NCI-H2081 treated with DMSO at 0.1 percent for 48 hours (cell line): ENCODE results near the gene MIA.
"Not testable (repeated sequence)": the region's sequence is repeated elsewhere in the genome, so short reads cannot be mapped to it uniquely, and the experiment has no call there.

Experiments
- DNase-seq: peaks from one replicate; lab custom pipeline; 2025; lab: John Stamatoyannopoulos, UW

MIA gene

DNA sequence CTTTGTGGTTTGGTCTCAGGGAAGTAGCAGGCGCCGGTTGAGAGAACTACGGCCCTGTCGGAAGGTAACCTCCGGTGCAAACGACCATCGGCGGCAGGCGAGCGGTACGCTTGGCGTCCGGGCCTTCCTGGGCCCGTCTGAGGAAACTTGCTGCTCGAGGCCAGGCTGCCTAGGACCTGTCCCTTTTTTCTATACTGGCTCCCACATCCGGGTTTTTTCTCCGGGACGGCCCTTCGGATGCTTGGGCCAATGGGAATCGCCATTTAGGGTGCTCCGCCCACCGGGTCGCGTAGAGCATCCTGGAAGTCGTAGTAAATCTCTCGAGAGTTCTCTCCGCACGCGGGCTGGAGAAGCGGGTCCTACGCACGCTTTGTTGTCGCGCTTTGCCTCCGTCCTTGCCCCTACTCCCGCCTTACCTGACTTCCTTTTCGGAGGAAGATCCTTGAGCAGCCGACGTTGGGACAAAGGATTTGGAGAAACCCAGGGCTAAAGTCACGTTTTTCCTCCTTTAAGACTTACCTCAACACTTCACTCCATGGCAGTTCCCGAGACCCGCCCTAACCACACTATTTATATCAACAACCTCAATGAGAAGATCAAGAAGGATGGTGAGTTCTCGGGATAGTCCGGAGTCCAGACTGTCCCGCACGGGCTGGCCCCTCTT is 24.3 kb upstream of the MIA start, which contains the start of gene SNRPA:
TSS of gene SNRPA (plus strand) at position 330 of the 664 bp plus-strand sequence. CDS start at position 536, 206 bp downstream.
- DNase-seq: peak; percentile 95

DNA sequence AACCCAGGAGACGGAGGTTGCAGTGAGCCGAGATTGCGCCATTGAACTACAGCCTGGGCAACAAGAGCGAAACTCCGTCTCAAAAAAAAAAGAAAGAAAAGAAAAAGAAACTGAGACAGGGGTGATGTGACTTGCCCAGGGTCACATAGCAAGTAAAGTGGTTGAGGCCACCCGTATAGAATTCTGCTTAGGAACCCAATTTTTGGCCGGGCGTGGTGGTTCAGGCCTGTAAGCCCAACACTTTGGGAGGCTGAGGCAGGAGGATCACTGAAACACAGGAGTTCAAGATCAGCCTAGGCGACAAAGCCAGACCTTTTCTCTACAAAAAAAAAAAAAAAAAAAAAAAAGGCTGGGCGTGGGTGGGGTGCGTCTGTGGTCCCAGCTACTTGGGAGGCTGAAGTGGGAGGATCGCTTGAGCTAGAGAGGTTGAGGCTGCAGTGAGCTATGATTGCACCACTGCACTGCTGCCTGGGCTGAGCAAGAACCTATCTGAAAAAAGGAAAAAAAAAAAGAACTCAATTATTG is 23.0 kb upstream of the MIA start:
- DNase-seq: no peak

DNA sequence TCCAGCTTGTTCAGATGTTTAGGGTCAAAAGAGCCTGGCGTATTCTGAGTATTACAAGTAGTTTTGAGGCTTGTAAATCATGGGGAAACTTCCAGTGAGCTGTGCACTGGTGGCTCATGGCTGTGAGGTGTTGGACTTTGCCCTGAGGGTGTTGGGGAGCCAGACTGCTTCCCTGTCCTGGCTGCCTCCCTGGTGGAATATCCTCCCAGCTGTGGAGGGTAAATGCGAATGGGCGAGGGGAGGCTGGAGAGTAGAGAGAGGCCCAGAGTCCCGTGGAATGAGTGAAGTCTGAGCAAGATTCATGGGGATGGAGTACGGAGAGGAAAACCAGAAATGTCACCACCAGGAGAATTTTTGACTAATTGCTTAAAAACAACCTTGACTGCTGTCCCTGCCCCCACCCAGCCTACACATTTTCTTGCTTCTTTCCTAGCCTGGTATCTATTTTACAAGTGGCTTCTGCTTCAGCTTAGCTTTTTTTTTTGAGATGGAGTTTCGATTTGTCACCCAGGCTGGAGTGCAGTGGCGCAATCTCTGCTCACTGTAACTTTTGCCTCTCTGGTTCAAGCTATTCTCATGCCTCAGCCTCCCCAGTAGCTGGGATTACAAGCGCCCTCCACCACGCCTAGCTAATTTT is 20.6 kb upstream of the MIA start:
- no peak for DNase-seq

DNA sequence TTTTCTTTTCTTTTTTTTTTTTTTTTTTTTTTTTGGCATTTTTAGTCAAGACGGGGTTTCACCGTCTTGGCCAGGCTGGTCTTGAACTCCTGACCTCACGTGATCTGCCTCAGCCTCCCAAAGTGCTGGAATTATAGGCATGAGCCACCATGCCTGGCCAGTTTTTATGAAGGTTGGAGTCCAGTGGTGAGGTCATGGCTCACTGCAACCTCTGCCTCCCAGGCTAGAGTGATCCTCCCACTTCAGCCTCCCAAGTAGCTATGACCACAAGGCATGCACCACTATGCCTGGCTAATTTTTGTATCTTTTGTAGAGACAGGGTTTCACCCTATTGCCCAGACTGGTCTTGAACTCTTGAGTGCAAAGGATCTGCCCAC is 20.1 kb upstream of the MIA start:
- DNase-seq: no peak

DNA sequence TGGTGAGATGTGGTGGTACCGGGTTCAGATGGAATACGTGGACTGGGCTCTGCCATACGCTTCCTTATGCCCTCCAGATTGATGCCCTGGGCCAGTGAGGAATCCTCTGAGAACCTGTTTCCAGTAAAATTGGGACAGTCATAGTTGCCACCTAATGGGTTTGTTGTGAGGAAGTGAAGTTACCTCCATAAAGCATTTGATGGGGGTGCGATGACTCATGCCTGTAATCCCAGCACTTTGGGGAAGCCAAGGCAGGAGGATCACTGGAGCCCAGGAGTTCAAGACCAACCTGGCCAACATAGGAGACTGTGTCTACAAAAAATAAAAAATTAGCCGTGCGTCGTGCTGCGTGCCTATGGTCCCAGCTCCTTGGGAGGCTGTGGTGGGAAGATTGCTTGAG is 19.5 kb upstream of the MIA start:
- no peak for DNase-seq

DNA sequence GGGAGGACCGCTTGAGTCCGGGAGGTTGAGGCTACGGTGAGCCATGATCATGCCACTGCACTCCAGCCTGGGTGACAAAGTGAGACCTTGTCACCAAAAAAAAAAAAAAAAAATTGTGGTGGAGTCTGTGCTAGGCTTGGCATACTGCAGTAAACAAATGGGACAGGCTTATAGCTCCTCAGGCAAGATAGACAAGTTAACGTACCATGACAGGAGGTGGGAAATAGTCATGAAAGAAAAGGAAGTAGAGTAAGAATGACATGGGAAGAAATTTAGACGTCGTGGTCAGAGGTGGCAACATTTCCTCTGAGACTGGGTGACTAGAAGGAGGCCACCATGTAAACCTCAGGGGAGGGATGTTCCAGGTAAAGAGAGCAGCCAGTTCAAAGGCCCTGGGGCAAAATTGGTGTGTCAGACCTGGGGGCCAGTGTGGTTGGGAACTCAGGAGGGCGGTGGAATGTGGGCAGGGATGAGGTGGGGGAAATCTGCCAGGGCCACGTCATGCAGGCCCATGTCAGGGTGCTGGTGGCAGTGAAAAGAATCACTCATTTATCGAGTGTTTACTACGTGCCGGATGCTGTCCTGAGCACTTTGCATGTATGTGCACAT is 18.7 kb upstream of the MIA start:
- no peak for DNase-seq

DNA sequence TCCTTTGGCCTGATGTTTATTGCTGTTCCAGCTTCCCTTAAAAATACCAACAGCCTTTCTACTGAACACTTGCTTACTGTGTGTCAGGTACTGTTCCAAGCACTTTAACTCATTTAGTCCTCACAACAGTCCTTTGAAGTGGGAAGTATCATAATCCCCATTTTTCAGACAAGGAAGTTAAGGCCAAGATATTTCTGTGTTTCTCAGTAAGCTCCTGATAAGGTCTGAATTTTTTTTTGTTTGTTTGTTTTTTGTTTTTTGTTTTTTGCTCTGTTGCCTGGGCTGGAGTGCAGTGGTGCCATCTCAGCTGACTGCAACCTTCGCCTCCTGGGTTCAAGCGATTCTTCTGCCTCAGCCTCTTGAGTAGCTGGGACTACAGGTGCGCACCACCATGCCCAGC is 16.8 kb upstream of the MIA start:
- no peak for DNase-seq

DNA sequence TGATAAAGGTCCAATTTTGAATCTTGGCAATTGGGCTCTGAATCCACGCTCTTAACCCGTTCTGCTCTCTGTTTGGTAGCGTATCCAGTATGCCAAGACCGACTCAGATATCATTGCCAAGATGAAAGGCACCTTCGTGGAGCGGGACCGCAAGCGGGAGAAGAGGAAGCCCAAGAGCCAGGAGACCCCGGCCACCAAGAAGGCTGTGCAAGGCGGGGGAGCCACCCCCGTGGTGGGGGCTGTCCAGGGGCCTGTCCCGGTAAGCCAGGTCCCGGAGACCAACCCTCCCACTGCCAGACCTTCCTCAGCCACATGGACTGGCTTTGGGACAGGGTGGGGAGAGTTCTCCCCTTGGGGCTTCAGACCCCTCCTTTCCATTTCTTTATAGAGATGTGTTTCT is 16.0 kb upstream of the MIA start:
- no peak for DNase-seq

DNA sequence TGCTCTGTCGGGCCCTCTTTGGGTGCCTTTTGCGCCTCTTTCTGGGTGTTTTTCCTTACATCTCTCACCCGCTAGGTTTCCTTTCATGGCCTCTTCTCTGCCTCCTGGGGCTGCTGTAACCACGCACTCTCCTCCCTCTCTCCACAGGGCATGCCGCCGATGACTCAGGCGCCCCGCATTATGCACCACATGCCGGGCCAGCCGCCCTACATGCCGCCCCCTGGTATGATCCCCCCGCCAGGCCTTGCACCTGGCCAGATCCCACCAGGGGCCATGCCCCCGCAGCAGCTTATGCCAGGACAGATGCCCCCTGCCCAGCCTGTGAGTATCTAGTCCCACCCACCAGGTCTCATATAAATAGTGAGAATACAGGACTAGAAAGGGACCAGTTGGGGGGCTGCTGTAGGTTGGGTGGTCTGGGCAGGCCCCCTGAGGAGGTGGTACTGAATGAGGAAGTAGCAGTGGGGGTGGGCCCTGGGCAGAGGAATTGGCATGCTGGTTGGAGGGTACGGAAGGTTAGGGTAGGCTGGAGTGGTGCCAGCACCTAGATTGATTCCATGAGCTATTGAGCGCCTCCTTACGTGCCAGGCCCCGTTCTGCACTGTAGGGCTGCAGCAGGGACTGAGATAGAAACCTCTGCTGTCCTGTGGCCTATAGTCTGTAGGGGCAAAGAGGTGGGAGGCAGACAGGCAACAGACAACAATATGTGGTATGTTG is 12.4 kb upstream of the MIA start:
- DNase-seq: no peak

DNA sequence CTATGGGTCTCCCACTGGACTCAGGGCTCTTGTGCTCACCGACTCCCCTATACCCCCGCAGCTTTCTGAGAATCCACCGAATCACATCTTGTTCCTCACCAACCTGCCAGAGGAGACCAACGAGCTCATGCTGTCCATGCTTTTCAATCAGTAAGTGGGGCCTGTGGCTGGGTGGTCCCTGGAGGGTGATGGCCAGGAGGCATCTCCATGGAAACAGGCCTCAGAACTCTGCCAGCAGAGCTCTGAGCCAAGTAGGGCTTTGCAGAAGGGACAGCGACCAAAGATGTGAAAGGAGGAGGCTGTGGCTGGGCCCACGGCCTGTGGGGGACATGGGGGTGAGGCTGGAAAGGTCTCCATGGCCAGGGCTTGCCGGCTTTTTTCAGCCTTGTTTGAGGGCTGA is 11.8 kb upstream of the MIA start:
- no peak for DNase-seq

DNA sequence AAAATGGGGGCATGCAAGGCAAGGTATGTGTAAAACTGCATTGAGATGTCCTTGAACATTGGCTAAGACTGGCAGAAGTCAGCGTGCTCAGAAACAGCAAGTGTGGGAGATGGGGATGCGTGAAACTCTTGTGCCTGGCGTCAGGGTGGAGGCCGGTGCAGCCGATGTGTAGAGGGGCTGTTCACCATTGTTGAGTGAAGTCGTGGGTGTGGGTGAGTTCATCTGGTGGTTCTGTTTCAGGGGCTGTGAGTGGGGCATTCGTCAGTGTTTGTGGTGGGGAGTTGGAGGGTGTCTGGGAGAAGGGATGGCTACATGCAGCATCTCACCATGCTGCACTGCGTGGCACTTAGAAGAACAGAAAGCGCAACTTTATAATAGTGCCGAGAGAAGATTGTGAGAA is 11.4 kb upstream of the MIA start:
- DNase-seq: no peak

DNA sequence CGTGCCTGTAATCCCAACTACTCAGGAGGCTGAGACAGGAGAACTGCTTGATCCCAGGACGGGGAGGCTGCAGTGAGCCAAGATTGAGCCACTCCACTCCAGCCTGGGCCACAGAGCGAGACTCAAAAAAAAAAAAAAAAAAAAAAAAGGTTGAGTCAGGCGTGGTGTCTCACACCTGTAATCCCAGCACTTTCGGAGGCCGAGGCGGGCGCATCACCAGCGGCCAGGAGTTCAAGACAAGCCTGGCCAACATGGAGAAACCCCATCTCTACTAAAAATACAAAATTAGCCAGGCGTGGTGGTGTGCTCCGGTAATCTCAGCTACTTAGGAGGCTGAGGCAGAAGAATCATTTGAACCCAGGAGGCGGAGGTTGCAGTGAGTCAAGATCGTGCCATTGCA is 8.9 kb upstream of the MIA start:
- DNase-seq: not testable (repeated sequence)

DNA sequence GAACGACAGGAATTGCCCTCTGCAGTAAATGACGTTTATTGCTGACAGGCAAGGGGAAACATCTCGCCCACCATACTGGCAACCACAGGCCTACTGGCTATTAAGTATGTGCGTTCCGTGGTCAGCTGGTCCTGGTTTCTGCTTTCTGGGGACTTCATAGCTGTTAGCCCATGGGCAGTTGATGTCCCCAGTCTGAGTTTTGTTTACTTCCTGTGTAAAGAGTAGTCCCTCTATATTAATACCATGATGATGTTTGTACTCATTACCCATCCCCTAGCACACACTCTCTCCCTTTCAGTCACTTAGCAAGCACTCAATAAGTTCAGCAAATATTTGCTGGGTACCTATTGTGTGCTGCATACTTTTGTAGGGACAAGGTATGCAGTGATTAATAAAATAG is 6.5 kb upstream of the MIA start:
- no peak for DNase-seq

DNA sequence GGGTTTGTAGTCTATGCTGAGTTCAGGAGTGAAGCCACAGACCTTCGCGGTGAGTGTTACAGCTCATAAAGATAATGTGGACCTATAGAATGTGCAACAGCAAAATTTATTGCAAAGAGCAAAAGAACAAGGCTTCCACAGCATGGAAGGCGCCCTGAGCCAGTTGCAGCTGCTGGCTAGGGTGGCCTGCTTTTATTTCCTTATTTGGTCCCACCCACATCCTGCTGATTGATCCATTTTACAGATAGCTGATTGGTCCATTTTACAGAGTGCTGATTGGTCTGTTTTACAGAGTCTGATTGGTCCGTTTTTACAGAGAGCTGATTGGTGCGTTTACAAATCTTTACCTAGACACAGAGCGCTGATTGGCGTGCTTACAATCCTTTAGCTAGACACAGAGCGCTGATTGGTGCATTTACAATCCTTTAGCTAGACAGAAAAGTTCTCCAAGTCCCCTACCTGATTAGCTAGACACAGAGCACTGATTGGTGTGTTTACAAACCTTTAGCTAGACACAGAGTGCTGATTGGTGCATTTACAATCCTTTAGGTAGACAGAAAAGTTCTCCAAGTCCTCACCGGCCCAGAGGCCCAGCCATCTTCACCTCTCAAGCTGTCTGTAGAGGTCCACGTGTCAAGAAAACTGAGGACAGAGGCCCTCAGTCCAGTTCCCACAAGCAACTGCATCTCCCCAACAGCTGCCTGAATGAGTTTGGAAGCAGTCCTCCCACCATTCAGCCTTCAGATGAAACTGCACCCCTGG is 4.0 kb upstream of the MIA start:
- DNase-seq: not testable (repeated sequence)

DNA sequence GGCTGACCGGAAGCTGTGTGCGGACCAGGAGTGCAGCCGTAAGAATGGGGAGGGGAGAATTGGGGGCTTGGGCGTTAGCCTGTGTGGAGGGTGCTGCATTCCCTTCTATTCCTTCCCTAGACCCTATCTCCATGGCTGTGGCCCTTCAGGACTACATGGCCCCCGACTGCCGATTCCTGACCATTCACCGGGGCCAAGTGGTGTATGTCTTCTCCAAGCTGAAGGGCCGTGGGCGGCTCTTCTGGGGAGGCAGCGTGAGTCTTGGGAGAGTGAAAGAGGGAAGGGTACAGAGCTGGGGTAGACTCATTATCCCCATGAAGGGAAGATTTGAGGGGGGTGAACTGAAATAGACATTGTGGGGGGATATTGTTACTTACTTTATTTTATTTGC is 306 bp downstream of the MIA start:
- no peak for DNase-seq

DNA sequence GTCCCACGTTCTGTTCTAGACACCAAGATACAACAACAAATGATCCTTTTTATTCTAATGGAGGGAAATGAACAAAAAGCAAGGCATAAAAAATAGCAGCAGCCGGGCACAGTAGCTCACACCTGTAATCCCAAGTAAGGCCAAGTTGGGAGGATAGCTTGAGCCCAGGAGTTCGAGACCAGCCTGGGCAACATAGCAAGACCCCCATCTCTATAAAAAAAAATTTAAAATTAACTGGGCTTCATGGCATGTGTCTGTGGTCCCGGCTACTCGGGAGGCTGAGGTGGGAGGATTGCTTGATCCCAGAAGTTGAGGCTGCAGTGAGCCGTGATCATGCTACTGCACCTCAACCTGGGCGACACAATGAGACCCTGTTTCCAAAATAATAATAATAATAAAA is 1.0 kb downstream of the MIA start:
- DNase-seq: no peak

DNA sequence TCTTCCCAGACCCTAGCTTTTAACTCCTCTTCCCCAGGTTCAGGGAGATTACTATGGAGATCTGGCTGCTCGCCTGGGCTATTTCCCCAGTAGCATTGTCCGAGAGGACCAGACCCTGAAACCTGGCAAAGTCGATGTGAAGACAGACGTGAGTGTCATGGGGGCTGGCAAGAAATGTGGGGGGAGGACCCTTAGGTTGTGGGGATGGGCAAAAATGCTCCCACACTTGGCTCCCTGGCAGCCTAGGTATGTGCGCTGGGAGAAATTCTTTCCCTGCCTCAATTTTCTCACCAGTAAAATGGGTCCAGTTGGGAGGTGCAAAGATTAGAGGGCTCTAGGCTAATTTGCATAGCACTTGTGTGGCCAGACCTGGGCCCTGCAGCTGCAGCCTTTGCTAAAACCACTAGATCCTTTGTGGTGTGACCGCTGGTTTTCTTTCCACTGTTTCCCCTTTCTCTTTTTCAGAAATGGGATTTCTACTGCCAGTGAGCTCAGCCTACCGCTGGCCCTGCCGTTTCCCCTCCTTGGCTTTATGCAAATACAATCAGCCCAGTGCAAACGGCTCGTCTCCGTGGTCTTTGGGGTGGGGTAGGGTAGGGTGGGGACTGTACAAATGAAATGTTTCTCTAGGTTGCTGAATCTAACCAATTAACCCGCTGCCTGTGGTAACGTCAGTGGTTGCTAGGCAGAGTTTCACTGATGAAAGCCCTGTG is 1.8 kb downstream of the MIA start:
- peak; percentile 87 for DNase-seq

DNA sequence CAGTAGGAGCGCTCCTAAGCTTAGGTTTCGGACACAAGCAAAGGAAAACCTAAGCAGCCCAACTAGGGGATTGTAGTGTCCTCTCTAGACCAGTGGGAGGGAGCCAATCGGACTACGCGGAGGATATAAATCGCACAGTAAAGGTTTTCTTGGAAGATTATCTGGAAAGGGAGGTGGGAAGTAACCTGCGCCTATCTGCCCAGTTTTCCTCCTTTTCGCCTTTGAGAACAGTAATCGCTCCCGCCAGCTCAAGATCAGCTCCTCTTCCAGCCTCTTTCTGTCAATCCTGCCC is 2.3 kb downstream of the MIA start:
- DNase-seq: no peak

DNA sequence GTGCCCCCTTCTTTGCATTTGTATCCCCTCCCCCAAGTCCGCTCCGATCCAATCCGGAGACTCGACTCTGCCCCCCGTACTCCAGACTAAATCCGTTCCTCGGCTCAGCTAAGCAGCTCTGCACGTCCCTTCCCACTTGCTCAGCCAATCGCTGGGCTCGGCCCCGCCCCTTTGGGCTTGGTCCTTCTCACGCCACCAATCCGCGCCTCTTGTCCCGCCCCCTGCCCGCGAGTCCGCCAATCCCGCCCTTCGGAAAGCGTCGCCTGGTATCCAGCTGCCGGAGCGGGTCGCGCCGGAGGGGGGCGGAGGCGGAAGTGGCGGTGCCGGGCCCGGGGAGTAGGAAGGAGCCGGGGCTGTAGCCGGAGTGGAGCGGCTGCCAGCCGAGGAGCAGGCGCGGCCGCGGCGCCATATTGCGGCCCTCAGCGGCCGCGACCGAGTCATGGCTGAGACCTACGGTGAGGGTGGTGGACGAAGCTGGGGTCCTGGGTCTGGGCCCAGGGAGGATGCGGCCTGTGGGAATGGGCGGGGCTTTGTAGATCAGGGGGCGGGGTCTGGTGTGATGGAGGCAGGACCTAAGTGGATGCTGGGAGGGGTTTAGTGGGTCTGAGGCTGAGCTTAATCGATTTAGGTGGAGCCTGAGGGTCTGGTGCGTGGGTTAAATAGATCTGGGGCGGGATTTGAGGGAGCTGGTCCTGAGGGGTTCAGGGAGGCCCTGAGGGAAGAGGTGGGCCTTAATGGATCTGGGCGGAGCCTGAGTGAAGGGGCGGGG is 2.8 kb downstream of the MIA start, which contains the start of gene RAB4B:
TSS of gene RAB4B (plus strand) at position 311 of the 769 bp plus-strand sequence. CDS start at position 440, 129 bp downstream.
- peak; percentile 94 for DNase-seq

DNA sequence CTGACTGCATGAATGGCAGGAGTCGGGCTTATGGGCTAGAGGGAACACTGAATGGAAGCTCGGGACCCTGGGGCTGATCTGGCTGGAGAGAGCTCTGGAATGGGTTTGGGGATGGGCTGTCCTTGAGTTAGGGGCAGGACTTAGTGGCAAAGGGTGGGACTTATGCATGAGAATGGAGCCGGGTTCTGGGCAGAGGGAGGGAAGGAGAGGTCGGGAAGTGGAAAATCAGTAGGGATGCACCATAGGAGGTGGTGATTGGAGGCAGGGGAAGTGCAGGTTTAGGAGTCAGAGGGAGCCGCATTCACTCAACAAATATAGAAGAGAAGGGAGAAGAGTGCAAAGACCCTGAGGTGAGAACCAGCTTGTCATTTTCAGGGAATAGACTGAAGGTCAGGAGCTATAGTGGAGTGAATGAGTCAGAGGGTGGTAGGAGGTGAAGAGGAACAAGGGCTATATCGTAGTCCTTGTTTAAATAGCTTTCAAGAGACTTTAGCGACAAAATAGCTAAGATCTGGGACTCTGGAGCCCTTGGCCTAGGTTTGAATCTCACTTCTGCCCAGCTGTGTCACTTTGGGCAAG is 3.5 kb downstream of the MIA start:
- DNase-seq: no peak
